ENCODE results near the gene C1QL1.

- TF ChIP-seq POLR2A (IDR thresholded peaks at IDR 0.05; ENCODE audit: low read depth, low read length) (no peak), PAX5 (IDR thresholded peaks at IDR 0.05; ENCODE audit: insufficient read depth, low read length, severe bottlenecking) (no peak), TAF1 (IDR thresholded peaks at IDR 0.05; ENCODE audit: low read depth, low read length) (no peak)
These were observed 20.2 kb upstream of the C1QL1 start for GRCh38 chr17:44988044-44988942.
